Keratinocyte (primary cell): ENCODE measurements around the gene NUTF2. TPM values are rescaled to one million over a fixed set of nuclear protein-coding genes. Genes with fewer than 3 reads are reported as not detected.

Experiments used
- DNase-seq: peaks from one replicate; pipeline ENCODE4 v3.0.0-alpha.2; 2011; ENCODE audit warnings: low read depth, missing footprints, low spot score
- FAIRE-seq: peaks from 2 replicates; lab custom pipeline; 2011; peaks lifted over from hg19 to GRCh38; lab: Jason Lieb, UNC
- H2AFZ ChIP-seq: 2 replicates; pipeline ENCODE4 v1.6.0; 2012; ENCODE audit warnings: low read length, control low read depth, inconsistent platforms; ENCODE audit not compliant: control insufficient read depth
- H3K27ac ChIP-seq: 2 replicates; pipeline ENCODE4 v1.5.1; 2011; ENCODE audit warnings: low read length; ENCODE audit not compliant: control insufficient read depth, insufficient read depth
- H3K27me3 ChIP-seq: 3 replicates; pipeline ENCODE4 v1.6.0; 2011; ENCODE audit warnings: low read length; ENCODE audit not compliant: control insufficient read depth, insufficient read depth; ENCODE audit errors: extremely low read depth
- H3K36me3 ChIP-seq, 2 experiments: 2 replicates in 1 of 2; 3 replicates in 1 of 2; pipeline ENCODE4 v1.5.1; 2011; ENCODE audit warnings: low read length in 2 of 2, mild to moderate bottlenecking in 1 of 2; ENCODE audit not compliant: control insufficient read depth in 2 of 2, insufficient read depth in 2 of 2; ENCODE audit errors: extremely low read depth in 1 of 2
- H3K4me1 ChIP-seq: 3 replicates; pipeline ENCODE4 v1.5.1; 2011; ENCODE audit warnings: low read length; ENCODE audit not compliant: control insufficient read depth, insufficient read depth; ENCODE audit errors: extremely low read depth
- H3K4me2 ChIP-seq: 3 replicates; pipeline ENCODE4 v1.6.0; 2011; ENCODE audit warnings: low read depth, low read length; ENCODE audit not compliant: control insufficient read depth, insufficient read depth; ENCODE audit errors: extremely low read depth
- H3K4me3 ChIP-seq, 3 experiments: fragments of 200-600 bp in 1 of 3; sonication (generic) in 1 of 3; 2 replicates in 2 of 3; 3 replicates in 1 of 3; pipeline ENCODE4 v1.5.1; 2011 to 2016; ENCODE audit warnings: low read length in 3 of 3, mild to moderate bottlenecking in 3 of 3, control low read depth in 2 of 3, inconsistent platforms in 1 of 3, low read depth in 1 of 3, mixed read lengths in 1 of 3, mixed run types in 1 of 3, moderate library complexity in 1 of 3; ENCODE audit not compliant: control insufficient read depth in 2 of 3, insufficient read depth in 2 of 3; ENCODE audit errors: extremely low read depth in 1 of 3
- H3K79me2 ChIP-seq: 2 replicates; pipeline ENCODE4 v1.6.0; 2012; ENCODE audit warnings: low read length; ENCODE audit not compliant: control insufficient read depth, insufficient read depth
- H3K9ac ChIP-seq: 3 replicates; pipeline ENCODE4 v1.6.0; 2011; ENCODE audit warnings: low read length; ENCODE audit not compliant: control insufficient read depth, insufficient read depth; ENCODE audit errors: extremely low read depth
- H3K9me1 ChIP-seq: 3 replicates; pipeline ENCODE4 v1.6.0; 2011; ENCODE audit warnings: low read length; ENCODE audit not compliant: control insufficient read depth, insufficient read depth; ENCODE audit errors: extremely low read depth
- H3K9me3 ChIP-seq: 2 replicates; pipeline ENCODE4 v1.5.1; 2012; ENCODE audit warnings: low read depth, low read length; ENCODE audit not compliant: control insufficient read depth
- H4K20me1 ChIP-seq: 3 replicates; pipeline ENCODE4 v1.6.0; 2011; ENCODE audit warnings: low read length; ENCODE audit not compliant: control insufficient read depth, insufficient read depth; ENCODE audit errors: extremely low read depth
- EZH2 ChIP-seq: IDR thresholded peaks from one replicate; pipeline ENCODE4 v1.6.1; 2012; ENCODE audit warnings: inconsistent platforms, mild to moderate bottlenecking, low read length, moderate library complexity
- dilution Hi-C: fragments of 300-500 bp; cut with MboI; formaldehyde crosslinking; loops from one replicate; pipeline ENCODE4 v1.7.0; 2020; ENCODE audit warnings: low sequenced_read_pairs; ENCODE audit not compliant: extremely low pct_ligation_motif_present
- polyA plus RNA-seq, 5 experiments: library from polyadenylated mRNA; depleted of rRNA in 3 of 5; stranded (reverse) in 3 of 5; stranded (forward) in 1 of 5; unstranded in 1 of 5; fragments of >200 nt; gene quantifications; 1 replicate in 1 of 5; 2 replicates in 3 of 5; 3 replicates in 1 of 5; pipeline versions ENCODE4 v1.2.1 to v1.2.3, GENCODE V29; 2011 to 2012; ENCODE audit warnings: missing spikeins in 2 of 5, low read depth in 1 of 5, low replicate concordance in 1 of 5
- TF ChIP-seq, protein P1 (sequence below), 3 experiments: IDR thresholded peaks in 1 of 3; conservative IDR thresholded peaks in 1 of 3; optimal IDR thresholded peaks in 1 of 3; 2 replicates in 2 of 3; 3 replicates in 1 of 3; pipeline versions ENCODE3 to v1.5.1; 2011; ENCODE audit warnings: low read length in 3 of 3, mild to moderate bottlenecking in 3 of 3, moderate library complexity in 2 of 3, control low read depth in 1 of 3, inconsistent platforms in 1 of 3; ENCODE audit not compliant: insufficient read depth in 2 of 3; ENCODE audit errors: extremely low read depth in 1 of 3

Gene NUTF2
- polyA plus RNA-seq, 1 donor (not counting 4 experiments of a cell fraction or from before 2014, with no cell fraction given): 189 TPM

- dilution Hi-C loops: no loop called here
- H2AFZ ChIP-seq: no peak overlapping the region
Observed at GRCh38 chr16:67811899-67812298, 34.8 kb upstream of the NUTF2 start.

DNA sequence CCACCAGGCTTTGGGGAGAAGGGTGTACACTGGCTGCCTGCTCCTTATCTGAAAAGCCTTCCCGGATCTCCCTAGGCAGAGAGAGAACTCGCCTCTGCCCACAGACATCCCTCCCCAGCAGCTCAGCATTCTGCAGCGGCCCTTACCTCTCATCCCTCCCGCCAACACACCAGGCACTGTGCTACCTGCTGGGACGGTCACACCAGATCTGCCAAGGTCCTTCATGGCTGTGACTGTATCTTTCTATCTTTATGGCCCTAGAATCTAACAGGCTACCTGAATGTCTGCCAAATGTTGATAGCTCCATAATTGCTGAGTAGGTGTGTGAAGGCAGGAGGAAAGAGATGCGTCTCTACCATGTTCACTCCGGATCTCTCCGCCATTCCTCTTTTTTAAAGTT is 32.2 kb upstream of the NUTF2 start:
- DNase-seq (no peak), FAIRE-seq (no peak)
- Histone ChIP-seq H3K27me3 (no peaks in the 10 kb centered on the region), H2AFZ (no peak overlapping the region), H3K27ac (no peak overlapping the region), H3K79me2 (no peaks in the 10 kb centered on the region), H3K9ac (no peak overlapping the region), H3K9me1 (no peaks in the 10 kb centered on the region), H3K4me2 (no peak overlapping the region), H4K20me1 (no peaks in the 10 kb centered on the region), H3K9me3 (no peaks in the 10 kb centered on the region), H3K36me3 (no peaks in the 10 kb centered on the region), H3K4me3 (no peak overlapping the region), H3K4me1 (no peaks in the 10 kb centered on the region)
- dilution Hi-C loops: no loop called here
- no peak for TF ChIP-seq EZH2
- TF ChIP-seq, protein P1, sequence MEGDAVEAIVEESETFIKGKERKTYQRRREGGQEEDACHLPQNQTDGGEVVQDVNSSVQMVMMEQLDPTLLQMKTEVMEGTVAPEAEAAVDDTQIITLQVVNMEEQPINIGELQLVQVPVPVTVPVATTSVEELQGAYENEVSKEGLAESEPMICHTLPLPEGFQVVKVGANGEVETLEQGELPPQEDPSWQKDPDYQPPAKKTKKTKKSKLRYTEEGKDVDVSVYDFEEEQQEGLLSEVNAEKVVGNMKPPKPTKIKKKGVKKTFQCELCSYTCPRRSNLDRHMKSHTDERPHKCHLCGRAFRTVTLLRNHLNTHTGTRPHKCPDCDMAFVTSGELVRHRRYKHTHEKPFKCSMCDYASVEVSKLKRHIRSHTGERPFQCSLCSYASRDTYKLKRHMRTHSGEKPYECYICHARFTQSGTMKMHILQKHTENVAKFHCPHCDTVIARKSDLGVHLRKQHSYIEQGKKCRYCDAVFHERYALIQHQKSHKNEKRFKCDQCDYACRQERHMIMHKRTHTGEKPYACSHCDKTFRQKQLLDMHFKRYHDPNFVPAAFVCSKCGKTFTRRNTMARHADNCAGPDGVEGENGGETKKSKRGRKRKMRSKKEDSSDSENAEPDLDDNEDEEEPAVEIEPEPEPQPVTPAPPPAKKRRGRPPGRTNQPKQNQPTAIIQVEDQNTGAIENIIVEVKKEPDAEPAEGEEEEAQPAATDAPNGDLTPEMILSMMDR (optimal IDR thresholded peaks at IDR 0.05 in 1 of 3, IDR thresholded peaks at IDR 0.05 in 1 of 3, conservative IDR thresholded peaks at IDR 0.05 in 1 of 3; ENCODE audit: extremely low read depth in 1 of 3, insufficient read depth in 2 of 3, low read length in 3 of 3): no peak

More at GRCh38 chr16:67811899-67812298, 34.8 kb upstream of the NUTF2 start:
- TF ChIP-seq EZH2: no peak
- TF ChIP-seq, protein P1 (optimal IDR thresholded peaks at IDR 0.05 in 1 of 3, IDR thresholded peaks at IDR 0.05 in 1 of 3, conservative IDR thresholded peaks at IDR 0.05 in 1 of 3; ENCODE audit: extremely low read depth in 1 of 3, insufficient read depth in 2 of 3, low read length in 3 of 3): no peak
- Histone ChIP-seq H3K4me1 (no peaks in the 10 kb centered on the region), H4K20me1 (no peaks in the 10 kb centered on the region), H3K9me1 (no peaks in the 10 kb centered on the region), H3K9me3 (no peaks in the 10 kb centered on the region), H3K79me2 (no peaks in the 10 kb centered on the region), H3K4me3 (no peak overlapping the region), H3K36me3 (no peaks in the 10 kb centered on the region), H3K4me2 (no peak overlapping the region), H3K27me3 (no peaks in the 10 kb centered on the region), H3K9ac (no peak overlapping the region), H3K27ac (no peak overlapping the region)
- FAIRE-seq: no peak
- DNase-seq: no peak
